GM21786 (cell line): Measurements from ENCODE around the gene NUP93.
"Not testable (repeated sequence)": the region's sequence is repeated elsewhere in the genome, so short reads cannot be mapped to it uniquely, and the experiment has no call there.

Experiments
- ATAC-seq: cut with Tn5 transposase; IDR thresholded peaks from one replicate; pipeline ENCODE4 v1.9.1; 2021; ENCODE audit not compliant: unreplicated experiment

The NUP93 gene

GRCh38 chr16:56708525-56709442, 21.1 kb upstream of the NUP93 start:
- ATAC-seq, result no peak

DNA sequence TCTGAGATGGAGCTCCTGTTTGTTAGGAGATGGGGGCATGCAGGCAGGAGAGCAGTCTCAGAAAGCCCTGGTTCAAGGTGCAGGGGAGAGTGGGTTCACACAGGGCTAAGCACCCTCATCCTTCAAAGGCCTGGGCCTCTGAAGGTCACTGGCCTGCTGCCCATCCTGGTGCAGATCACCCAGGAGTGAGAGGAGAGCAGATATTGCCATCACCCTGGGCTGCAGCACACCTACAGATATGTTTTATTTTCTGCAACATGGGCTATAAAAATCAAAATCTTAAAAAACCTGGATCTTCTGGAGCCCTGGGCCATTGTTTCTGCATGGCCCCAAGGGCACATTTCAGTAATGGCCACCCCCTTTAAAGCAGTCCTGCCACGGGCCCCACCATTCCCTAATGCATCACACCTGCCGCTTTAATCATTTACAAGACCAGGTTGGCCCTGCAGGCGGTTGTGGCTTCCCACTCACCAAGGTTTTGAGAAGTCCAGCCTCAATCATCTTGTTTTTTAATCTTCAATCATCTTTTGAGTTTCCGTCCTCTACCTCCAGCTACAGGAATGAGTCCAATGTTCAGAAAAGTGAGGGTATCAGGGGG, 20.4 kb upstream of the NUP93 start:
- ATAC-seq, result no peak

DNA sequence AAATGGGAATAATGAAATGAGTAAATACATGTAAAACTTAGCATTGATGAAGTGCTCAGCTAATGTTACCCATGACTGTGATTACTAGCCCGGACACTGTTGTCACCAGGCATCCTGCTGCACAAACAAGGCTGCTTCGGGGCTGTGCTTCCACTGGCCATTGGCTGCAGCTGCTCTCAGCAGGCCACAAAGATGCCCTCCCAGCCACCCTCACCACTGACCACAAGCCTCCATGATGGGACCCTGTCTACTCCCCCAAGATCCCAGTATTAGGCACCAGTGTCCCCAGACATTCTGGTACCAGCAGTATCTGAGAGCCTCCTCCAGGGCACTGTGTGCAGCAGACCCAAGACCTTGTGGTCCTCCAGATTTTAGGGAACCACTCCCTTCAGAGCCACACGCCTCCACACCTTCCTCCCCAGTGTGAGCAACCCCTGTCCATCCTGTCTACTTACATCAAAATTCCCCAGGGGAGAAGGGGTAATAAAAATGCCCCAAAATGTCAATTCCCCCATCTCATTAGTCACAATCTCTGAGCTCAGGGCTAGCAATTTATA, 19.7 kb upstream of the NUP93 start:
- no peak for ATAC-seq

DNA sequence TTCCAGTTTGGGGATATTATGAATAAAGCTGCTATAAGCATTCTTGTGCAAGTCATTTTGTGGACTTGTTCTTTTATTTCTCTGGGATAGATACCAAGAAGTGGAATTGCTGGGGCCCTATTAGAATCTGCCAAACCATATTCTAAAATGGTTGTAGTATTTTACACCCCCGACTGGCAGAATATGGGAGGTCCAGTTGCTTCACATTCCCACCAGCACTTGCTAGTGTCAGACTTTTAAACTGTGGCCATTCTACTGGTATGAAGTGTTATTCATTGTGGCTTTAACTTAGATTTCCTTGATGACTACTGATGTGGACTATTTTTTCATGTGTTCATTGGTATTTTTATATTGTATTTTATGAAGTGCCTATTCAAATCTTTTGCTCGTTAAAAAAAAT, 18.1 kb upstream of the NUP93 start:
- ATAC-seq, result no peak

- no peak for ATAC-seq
These were observed 16.1 kb upstream of the NUP93 start for GRCh38 chr16:56713794-56714193.

DNA sequence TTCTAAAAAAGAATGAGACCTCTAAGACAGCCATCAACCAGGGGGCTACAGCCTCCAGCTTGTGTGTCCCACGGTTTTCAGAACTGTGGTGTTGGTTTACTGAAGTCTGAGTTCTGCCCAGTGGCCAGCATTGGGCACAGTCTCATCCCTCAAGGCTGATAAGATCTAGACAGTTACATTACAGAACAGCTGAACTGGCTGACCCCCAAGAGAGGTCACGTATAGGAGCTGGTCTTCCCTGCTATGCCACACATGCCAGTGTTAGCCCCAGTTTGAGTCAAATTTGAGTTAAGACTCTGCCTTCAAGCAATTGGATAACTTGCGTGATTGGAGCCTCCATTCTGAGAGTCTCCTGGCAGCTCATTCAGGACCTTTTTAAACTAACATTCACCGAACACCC, 14.8 kb upstream of the NUP93 start:
- ATAC-seq, result no peak

DNA sequence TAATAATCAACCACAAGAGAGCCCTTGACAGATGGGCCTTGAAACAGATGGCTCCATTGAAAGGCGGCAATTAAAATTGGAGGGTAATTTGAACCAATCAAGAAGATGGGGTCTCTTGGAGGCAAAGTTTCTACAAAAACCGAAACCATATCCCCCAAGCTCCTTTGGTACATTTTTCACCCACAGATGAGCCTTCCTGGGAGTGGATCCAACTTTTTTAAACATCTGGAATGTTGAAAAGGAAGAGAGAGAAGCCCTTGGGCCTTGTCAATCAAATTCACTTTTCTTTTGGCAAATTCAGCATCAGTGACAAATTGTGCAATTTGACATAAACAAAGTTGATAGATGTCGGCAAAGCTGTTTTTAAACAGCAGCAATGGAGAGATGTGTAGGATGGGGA, 13.2 kb upstream of the NUP93 start:
- no peak for ATAC-seq

GRCh38 chr16:56717532-56717931, 12.4 kb upstream of the NUP93 start:
- not testable (repeated sequence) for ATAC-seq

DNA sequence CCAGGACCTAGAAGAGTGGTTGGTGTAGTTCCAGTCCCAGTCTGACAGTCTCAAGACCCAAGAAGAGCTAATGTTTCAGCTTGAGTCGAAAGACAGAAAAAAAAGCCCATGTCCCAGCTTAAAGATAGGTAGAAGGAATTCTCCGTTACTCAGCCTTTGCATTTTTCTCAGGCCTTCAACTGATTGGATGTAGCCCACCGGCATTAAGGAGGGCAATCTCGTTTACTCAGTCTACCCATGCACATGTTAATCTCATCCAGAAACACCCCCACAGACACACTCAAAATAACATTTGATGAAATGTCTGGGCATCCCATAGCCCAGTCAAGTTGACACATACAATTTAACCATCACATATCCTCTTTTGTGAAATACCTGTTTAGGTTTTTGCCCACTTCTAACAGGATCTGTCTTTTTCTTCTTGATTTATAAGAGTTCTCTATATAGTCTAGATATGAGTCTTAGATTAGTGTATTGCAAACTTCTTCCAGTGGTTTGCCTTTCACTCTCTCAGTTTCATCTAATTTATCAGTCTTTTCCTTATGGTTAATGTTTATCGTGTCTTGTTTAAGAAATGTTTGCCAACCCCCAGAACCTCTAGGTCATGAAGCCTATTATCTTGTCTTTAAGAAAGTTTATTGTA, 7.6 kb upstream of the NUP93 start:
- ATAC-seq, result no peak

- ATAC-seq, result no peak
These were observed 5.7 kb upstream of the NUP93 start for GRCh38 chr16:56724191-56724590.

DNA sequence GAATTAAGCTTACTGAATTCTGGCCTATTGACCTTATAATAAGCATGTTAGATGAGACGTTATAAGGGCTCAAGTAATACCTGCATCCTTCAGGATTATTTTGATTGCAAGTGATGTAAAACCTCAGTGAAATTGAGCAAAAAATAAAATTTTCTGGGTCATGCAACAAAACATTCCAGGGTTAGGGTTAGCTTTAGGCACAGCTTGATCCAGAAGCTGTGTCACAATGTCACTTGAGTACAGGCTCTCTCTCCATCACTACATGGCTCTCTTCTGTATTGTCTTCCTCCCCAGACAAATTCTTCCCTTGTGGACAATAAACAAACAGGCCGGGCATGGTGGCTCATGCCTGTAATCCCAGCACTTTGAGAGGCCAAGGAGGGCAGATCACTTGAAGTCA, 3.6 kb upstream of the NUP93 start:
- ATAC-seq, result no peak

- no peak for ATAC-seq
These were observed 3.0 kb upstream of the NUP93 start for GRCh38 chr16:56726926-56727325.

DNA sequence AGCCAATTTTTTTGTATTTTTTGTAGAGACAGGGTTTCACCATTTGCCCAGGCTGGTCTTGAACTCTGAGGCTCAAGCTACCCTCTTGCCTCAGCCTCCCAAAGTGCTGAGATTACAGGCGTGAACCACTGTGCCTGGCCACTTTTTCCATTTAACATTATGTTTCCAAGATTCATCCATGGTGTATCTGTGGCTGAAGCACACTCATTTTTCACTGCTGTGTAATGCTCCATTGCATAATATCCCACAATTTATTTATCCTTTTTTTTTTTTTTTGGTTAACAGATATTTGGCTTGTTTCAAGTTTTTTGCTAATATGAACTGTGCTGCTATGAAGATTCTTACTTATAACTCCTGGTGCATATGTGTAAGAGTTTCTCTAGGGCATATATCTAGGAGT, 1.9 kb upstream of the NUP93 start:
- no peak for ATAC-seq

- no peak for ATAC-seq
These were observed 772 bp upstream of the NUP93 start for GRCh38 chr16:56728980-56729734.

DNA sequence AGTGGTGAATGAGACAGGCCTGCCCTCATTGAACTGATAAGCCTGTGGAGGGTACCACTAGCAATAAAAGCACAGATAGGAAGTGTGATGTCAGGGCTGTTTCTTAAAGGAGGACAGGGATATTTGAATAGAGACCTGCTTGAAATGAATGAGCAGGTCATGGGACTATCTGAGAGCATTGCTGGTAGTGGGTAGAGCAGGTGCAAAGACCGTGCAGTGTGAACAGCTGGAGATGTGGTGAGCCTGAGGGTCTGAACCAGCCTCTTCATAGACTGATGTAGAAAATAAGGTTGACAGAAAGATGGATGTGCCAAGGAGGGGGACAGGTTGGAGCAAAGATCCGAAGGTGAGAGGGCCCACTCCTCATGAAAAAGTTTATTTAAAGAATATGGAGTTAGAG, 2.4 kb downstream of the NUP93 start:
- ATAC-seq, result peak; percentile 46

DNA sequence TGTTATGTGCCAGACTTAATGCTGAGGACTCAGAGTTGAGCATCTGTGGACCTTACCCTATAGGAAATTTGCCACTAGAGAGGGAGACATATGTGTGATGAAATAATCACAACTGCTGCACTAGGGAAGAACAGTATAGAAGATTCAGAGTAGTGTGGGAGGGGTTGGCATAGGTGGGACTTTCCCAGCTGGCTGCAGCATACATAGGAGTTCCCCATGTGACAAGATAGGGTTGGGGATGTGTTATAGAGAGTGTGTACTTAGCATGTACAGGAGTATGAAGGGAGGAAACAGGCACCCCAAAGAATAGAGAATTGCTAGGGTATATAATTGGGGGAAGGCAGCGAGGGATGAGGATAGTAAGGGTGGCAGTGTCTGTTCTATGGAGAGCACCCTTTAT, 2.9 kb downstream of the NUP93 start:
- peak; percentile 38 for ATAC-seq

GRCh38 chr16:56734429-56734828, 4.5 kb downstream of the NUP93 start:
- no peak for ATAC-seq

DNA sequence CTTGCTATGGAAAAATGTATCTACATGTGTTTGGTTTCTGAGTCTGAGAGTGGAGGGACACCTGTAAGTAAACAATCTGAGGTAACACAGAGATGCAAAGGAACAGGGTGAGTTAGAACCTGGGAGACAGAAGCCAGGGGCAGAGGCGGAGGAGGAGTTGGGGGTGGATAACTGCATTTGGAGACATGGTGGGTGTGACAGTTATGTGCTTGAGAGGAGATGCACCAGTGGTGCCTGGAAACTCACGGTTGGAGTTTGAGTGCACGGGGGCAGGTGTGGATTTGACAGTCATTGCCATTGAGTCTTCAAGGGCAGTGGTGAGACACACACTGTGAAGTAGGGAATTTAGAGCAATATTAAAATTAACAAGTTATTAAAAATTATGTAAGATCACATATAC, 6.5 kb downstream of the NUP93 start:
- ATAC-seq, result no peak

GRCh38 chr16:56737539-56737938, 7.6 kb downstream of the NUP93 start:
- ATAC-seq, result no peak

DNA sequence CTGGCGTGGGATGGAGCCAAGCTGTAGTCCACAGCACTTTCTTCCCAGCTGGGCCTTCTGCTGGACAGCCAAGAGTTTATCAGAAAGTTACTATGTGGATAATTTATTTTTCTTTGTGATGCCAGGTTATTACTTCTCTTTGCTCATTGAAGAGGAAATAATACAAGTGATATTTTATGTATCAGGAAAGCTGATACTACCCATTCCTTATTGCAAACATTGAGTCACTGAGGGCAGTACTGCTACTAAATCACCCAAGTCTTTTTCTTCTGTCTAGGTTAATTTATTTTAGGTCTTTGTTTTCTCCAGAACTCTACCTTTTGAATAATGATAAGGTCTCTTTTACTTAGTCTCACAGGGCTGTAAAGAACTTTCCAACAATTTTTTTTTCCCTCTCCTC, 8.3 kb downstream of the NUP93 start:
- ATAC-seq, result no peak

DNA sequence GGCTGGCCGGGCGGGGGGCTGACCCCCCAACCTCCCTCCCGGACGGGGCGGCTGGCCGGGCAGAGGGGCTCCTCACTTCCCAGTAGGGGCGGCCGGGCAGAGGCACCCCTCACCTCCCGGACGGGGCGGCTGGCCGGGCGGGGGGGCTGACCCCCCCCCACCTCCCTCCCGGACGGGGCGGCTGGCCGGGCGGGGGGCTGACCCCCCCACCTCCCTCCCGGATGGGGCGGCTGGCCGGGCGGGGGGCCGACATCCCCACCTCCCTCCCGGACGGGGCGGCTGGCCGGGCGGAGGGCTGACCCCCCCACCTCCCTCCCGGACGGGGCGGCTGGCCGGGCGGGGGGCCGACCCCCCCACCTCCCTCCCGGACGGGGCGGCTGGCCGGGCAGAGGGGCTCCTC, 9.4 kb downstream of the NUP93 start:
- ATAC-seq, result not testable (repeated sequence)
